WI38 (cell line): ENCODE measurements around the gene ACTL6B.

Experiments used
- H3K4me3 ChIP-seq: 2 replicates; pipeline ENCODE4 v1.5.1; 2011; ENCODE audit warnings: low read depth, mild to moderate bottlenecking, control low read depth, low read length
- CTCF ChIP-seq: IDR thresholded peaks from 2 replicates; pipeline ENCODE4 v1.5.1; 2012; ENCODE audit warnings: low read depth, mild to moderate bottlenecking, control low read depth, low read length

Gene ACTL6B

GRCh38 chr7:100626530-100627237 lies 29.6 kb downstream of the ACTL6B start:
- TF ChIP-seq CTCF: no peak
- peak overlapping the region; percentile 47 for H3K4me3 ChIP-seq

GRCh38 chr7:100626055-100626454 lies 30.2 kb downstream of the ACTL6B start:
- H3K4me3 ChIP-seq: 0 out of 2 replicates have a peak overlapping the region, but pooled peaks have one; percentile 21
- no peak for TF ChIP-seq CTCF

GRCh38 chr7:100623951-100624824 lies 32.1 kb downstream of the ACTL6B start:
- TF ChIP-seq CTCF: no peak
- H3K4me3 ChIP-seq: no peak overlapping the region

GRCh38 chr7:100621554-100621953 lies 34.7 kb downstream of the ACTL6B start:
- no peak overlapping the region for H3K4me3 ChIP-seq
- no peak for TF ChIP-seq CTCF

- no peak overlapping the region for H3K4me3 ChIP-seq
- TF ChIP-seq CTCF: no peak
Measured at GRCh38 chr7:100620804-100621203, 35.4 kb downstream of the ACTL6B start.

GRCh38 chr7:100620239-100620638 lies 36.0 kb downstream of the ACTL6B start:
- no peak for TF ChIP-seq CTCF
- no peak overlapping the region for H3K4me3 ChIP-seq

- TF ChIP-seq CTCF: no peak
- H3K4me3 ChIP-seq: no peak overlapping the region
Measured at GRCh38 chr7:100614308-100614861, 41.9 kb downstream of the ACTL6B start.
